ENCODE data around the gene ANKRD18A. TPM values are rescaled to one million over a fixed set of nuclear protein-coding genes. Genes with fewer than 3 reads are reported as not detected.
"Not testable (repeated sequence)": the region's sequence is repeated elsewhere in the genome, so short reads cannot be mapped to it uniquely, and the experiment has no call there.

Gene ANKRD18A
- total and polyA plus RNA-seq, 9 of the 15 experiments (the other 6 are each of a cell fraction or from before 2014, with no cell fraction given) = 1.9 TPM; not detected in 8

DNA sequence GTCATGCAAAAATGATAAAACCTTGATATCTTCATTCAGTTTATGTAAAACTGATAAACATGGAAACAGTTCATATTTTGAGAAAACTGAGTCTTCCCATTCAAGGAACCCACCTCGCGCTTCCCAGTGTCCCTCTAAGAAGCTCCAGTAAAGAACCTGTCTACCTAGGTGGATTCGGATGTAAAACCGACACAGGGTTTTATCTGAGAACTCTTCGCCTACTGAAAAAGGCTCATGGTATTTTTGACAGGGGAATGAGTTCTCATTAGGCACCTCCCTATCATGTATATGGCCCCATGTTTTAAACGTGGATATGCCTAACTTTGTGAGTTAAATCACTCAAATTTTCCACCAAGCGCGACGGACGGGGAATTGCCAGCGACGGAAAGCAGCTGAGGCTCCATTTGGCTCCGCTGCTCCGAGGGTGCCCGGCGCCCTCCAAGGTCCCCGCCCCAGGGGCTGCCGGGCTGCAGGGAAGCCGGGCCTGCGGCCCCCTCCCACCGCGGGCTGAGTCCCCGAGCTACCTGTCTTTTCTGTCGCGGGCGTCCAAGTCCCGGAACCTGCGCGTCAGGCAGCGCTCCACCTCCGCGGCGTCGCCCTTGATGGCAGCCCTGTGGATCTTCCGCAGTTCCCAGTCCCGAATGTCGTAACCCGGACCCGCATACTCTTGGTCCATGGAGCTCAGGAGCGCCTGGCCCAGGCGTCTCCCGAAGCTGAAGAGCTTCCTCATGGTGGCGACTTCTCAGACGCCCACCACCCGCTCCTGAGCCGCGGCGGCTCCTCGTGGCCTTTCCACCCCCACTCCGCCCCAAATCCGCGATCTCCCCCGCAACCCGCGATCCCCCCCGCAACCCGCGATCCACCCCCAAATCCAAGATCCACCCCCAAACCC is 594 bp downstream of the ANKRD18A start:
- DNase-seq (ENCODE audit: extremely low read depth in 1 of 4, low spot score in 3 of 4) (no peak), FAIRE-seq (no peak), ATAC-seq (no peak)
- intact Hi-C loops (cut with micrococcal nuclease) = no loop called here
- Histone ChIP-seq H3K36me3 (ENCODE audit: control insufficient read depth, insufficient read depth, low read length) (no peaks in the 10 kb centered on the region), H3K9ac (ENCODE audit: insufficient read depth in 1 of 2, low read depth in 2 of 2, low read length in 2 of 2) (no peak overlapping the region), H3K9me3 (replicated peaks; ENCODE audit: control insufficient read depth, insufficient read depth, low read depth, low read length) (no peaks in the 10 kb centered on the region), H3K9me1 (ENCODE audit: control insufficient read depth, insufficient read depth, low read length) (no peaks in the 10 kb centered on the region), H3K4me2 (ENCODE audit: insufficient read depth, low read length) (no peak overlapping the region), H3K4me3 (no peak overlapping the region), H4K20me1 (replicated peaks; ENCODE audit: control insufficient read depth, insufficient read depth, low read length) (no peaks in the 10 kb centered on the region), H3K4me1 (replicated peaks in 1 of 2; ENCODE audit: control insufficient read depth in 2 of 2, insufficient read depth in 2 of 2, low read length in 2 of 2) (peaks cover 0 to 6% of the 10 kb centered on the region in 2 experiments; a peak in 1 of 5 replicates), H3K27me3 (ENCODE audit: control insufficient read depth in 2 of 2, insufficient read depth in 2 of 2, low read length in 2 of 2) (peaks cover 0 to 12% of the 10 kb centered on the region in 2 experiments; a peak in 3 of 5 replicates), H2AFZ (ENCODE audit: low read depth, low read length) (no peak overlapping the region), H3K79me2 (ENCODE audit: control insufficient read depth, insufficient read depth, low read length) (no peaks in the 10 kb centered on the region), H3K27ac (ENCODE audit: extremely low read depth, low read depth, low read length) (no peak overlapping the region)
- no peak for TF ChIP-seq ZFPM2 (CRISPR knock-in tag; IDR thresholded peaks at IDR 0.05)
- TF ChIP-seq, protein P1, sequence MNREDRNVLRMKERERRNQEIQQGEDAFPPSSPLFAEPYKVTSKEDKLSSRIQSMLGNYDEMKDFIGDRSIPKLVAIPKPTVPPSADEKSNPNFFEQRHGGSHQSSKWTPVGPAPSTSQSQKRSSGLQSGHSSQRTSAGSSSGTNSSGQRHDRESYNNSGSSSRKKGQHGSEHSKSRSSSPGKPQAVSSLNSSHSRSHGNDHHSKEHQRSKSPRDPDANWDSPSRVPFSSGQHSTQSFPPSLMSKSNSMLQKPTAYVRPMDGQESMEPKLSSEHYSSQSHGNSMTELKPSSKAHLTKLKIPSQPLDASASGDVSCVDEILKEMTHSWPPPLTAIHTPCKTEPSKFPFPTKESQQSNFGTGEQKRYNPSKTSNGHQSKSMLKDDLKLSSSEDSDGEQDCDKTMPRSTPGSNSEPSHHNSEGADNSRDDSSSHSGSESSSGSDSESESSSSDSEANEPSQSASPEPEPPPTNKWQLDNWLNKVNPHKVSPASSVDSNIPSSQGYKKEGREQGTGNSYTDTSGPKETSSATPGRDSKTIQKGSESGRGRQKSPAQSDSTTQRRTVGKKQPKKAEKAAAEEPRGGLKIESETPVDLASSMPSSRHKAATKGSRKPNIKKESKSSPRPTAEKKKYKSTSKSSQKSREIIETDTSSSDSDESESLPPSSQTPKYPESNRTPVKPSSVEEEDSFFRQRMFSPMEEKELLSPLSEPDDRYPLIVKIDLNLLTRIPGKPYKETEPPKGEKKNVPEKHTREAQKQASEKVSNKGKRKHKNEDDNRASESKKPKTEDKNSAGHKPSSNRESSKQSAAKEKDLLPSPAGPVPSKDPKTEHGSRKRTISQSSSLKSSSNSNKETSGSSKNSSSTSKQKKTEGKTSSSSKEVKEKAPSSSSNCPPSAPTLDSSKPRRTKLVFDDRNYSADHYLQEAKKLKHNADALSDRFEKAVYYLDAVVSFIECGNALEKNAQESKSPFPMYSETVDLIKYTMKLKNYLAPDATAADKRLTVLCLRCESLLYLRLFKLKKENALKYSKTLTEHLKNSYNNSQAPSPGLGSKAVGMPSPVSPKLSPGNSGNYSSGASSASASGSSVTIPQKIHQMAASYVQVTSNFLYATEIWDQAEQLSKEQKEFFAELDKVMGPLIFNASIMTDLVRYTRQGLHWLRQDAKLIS (CRISPR knock-in tag; IDR thresholded peaks at IDR 0.05) = no peak
- POLR2A ChIA-PET = no interaction called here
- WGBS (ENCODE audit: insufficient coverage, low coverage, missing lambda C conversion rate) = 35% methylated on average over 21 of the region's 58 CpGs
- BruUV-seq (replicated peaks) = no TSS peak
- CTCF ChIA-PET (ENCODE audit: low intra/inter-chr PET ratio) = no interaction called here
- in situ Hi-C loops (cut with MboI) = no loop called here

DNA sequence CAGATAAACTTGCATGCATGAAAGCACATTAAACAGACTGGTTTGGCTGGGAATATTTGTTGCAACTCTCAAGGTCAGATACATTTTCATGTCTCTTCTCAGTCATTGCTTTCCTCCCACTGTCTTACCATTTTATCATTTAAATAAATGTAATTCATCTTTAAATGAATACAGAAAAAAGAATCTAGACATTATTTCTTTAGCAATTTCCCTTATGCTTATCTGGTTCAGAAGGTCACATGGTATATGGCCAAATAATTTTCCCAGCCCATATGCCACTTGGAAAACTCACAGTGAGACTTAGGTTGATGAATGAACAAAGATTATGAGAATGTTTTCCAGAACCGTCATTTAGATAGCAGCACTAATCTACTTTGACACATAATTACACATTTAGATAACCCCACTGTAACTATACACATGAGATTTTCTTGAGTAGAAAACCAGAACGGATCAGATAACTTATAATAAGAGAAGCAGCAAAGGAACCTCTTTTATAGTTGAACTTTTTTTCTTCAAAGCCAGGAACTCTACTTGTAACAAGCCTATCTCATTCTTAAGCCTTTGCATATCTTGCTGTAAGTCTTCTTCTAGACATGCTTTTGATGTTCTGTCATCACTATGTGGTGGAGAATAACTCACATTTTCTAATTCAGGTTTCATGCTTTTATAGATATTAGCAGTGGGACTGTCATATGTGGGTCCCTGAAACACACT is 22.2 kb downstream of the ANKRD18A start:
- H3K9me3 ChIP-seq (replicated peaks; ENCODE audit: control insufficient read depth, insufficient read depth, low read depth, low read length); H3K27me3 ChIP-seq (ENCODE audit: control insufficient read depth in 2 of 2, insufficient read depth in 2 of 2, low read length in 2 of 2); H3K4me2 ChIP-seq (ENCODE audit: insufficient read depth, low read length); H3K4me1 ChIP-seq (replicated peaks in 1 of 2; ENCODE audit: control insufficient read depth in 2 of 2, insufficient read depth in 2 of 2, low read length in 2 of 2); H3K4me3 ChIP-seq; intact Hi-C loops (cut with micrococcal nuclease); H3K27ac ChIP-seq (ENCODE audit: extremely low read depth, low read depth, low read length); H2AFZ ChIP-seq (ENCODE audit: low read depth, low read length); H3K9ac ChIP-seq (ENCODE audit: insufficient read depth in 1 of 2, low read depth in 2 of 2, low read length in 2 of 2); POLR2A ChIA-PET; H4K20me1 ChIP-seq (replicated peaks; ENCODE audit: control insufficient read depth, insufficient read depth, low read length); in situ Hi-C loops (cut with MboI); BruUV-seq (replicated peaks); H3K9me1 ChIP-seq (ENCODE audit: control insufficient read depth, insufficient read depth, low read length); CTCF ChIA-PET (ENCODE audit: low intra/inter-chr PET ratio); DNase-seq (ENCODE audit: extremely low read depth in 1 of 4, low spot score in 3 of 4); FAIRE-seq; H3K36me3 ChIP-seq (ENCODE audit: control insufficient read depth, insufficient read depth, low read length); ATAC-seq; H3K79me2 ChIP-seq (ENCODE audit: control insufficient read depth, insufficient read depth, low read length): not testable (repeated sequence)
- WGBS (ENCODE audit: insufficient coverage, low coverage, missing lambda C conversion rate) = 6% methylated on average over 2 of the region's 2 CpGs

DNA sequence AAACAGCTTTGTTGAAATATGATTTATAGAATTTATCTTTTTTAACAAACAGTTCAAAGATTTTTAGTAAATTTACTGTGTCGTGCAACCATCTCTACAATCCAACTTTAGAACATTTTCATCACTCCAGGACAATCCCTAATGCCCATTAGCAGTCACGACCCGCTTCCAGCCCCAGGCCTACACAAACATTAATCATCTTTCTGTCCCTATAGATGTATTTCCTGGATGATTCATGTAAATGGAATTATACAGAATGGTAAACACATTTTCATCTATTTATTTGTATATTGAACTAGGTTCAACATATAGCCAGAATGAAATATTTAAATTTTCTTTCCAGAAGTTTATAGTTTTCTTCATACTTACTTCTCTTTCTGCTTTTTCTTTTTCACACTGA is 25.3 kb downstream of the ANKRD18A start:
- H3K36me3 ChIP-seq (ENCODE audit: control insufficient read depth, insufficient read depth, low read length); H3K9ac ChIP-seq (ENCODE audit: insufficient read depth in 1 of 2, low read depth in 2 of 2, low read length in 2 of 2); H3K4me1 ChIP-seq (replicated peaks in 1 of 2; ENCODE audit: control insufficient read depth in 2 of 2, insufficient read depth in 2 of 2, low read length in 2 of 2); H3K79me2 ChIP-seq (ENCODE audit: control insufficient read depth, insufficient read depth, low read length); H3K9me3 ChIP-seq (replicated peaks; ENCODE audit: control insufficient read depth, insufficient read depth, low read depth, low read length); H4K20me1 ChIP-seq (replicated peaks; ENCODE audit: control insufficient read depth, insufficient read depth, low read length); H3K9me1 ChIP-seq (ENCODE audit: control insufficient read depth, insufficient read depth, low read length); DNase-seq (ENCODE audit: extremely low read depth in 1 of 4, low spot score in 3 of 4); ATAC-seq; H2AFZ ChIP-seq (ENCODE audit: low read depth, low read length); in situ Hi-C loops (cut with MboI); H3K4me2 ChIP-seq (ENCODE audit: insufficient read depth, low read length); FAIRE-seq; intact Hi-C loops (cut with micrococcal nuclease); H3K4me3 ChIP-seq; BruUV-seq (replicated peaks); H3K27ac ChIP-seq (ENCODE audit: extremely low read depth, low read depth, low read length); H3K27me3 ChIP-seq (ENCODE audit: control insufficient read depth in 2 of 2, insufficient read depth in 2 of 2, low read length in 2 of 2); CTCF ChIA-PET (ENCODE audit: low intra/inter-chr PET ratio); POLR2A ChIA-PET: not testable (repeated sequence)
- 0% methylated on average over 3 of the region's 3 CpGs for WGBS (ENCODE audit: insufficient coverage, low coverage, missing lambda C conversion rate)

All from K562 (cell line).